Trophoblast cell (in vitro differentiated cells and primary cell): ENCODE results near the gene GRIPAP1.

Experiments used
- DNase-seq, 2 donors: peaks; one replicate each; pipeline ENCODE4 v3.0.0-alpha.2; 2016
- H2AFZ ChIP-seq: 2 replicates; pipeline ENCODE4 v1.6.1; 2013; ENCODE audit warnings: low read length, moderate library complexity, mild to moderate bottlenecking; ENCODE audit not compliant: insufficient read depth, poor library complexity
- H2AK5ac ChIP-seq: 2 replicates; pipeline ENCODE4 v1.6.1; 2013; ENCODE audit warnings: mild to moderate bottlenecking, low read length
- H2BK120ac ChIP-seq: 2 replicates; pipeline ENCODE4 v1.6.1; 2013; ENCODE audit warnings: low read length, mild to moderate bottlenecking, moderate library complexity; ENCODE audit not compliant: insufficient read depth, poor library complexity
- H2BK12ac ChIP-seq: 2 replicates; pipeline ENCODE4 v1.6.1; 2013; ENCODE audit warnings: mild to moderate bottlenecking, low read length, moderate library complexity
- H2BK5ac ChIP-seq: 2 replicates; pipeline ENCODE4 v1.6.1; 2013; ENCODE audit warnings: low read length, low read depth, moderate library complexity, mild to moderate bottlenecking; ENCODE audit not compliant: poor library complexity
- H3K14ac ChIP-seq: 2 replicates; pipeline ENCODE4 v1.6.1; 2013; ENCODE audit warnings: mild to moderate bottlenecking, low read length
- H3K18ac ChIP-seq: 2 replicates; pipeline ENCODE4 v1.6.1; 2013; ENCODE audit warnings: mild to moderate bottlenecking, low read length
- H3K23ac ChIP-seq: 2 replicates; pipeline ENCODE4 v1.6.1; 2013; ENCODE audit warnings: low read length
- H3K27ac ChIP-seq: 2 replicates; pipeline ENCODE4 v1.5.1; 2013; ENCODE audit warnings: low read depth, mild to moderate bottlenecking, inconsistent platforms, low read length, moderate library complexity
- H3K27me3 ChIP-seq: 2 replicates; pipeline ENCODE4 v1.6.1; 2013; ENCODE audit warnings: inconsistent platforms, mild to moderate bottlenecking, low read length, moderate library complexity; ENCODE audit not compliant: insufficient read depth
- H3K36me3 ChIP-seq, 2 experiments: 1 replicate in 1 of 2; 2 replicates in 1 of 2; pipeline ENCODE4 v1.6.1; 2013; ENCODE audit warnings: low read length in 2 of 2, mild to moderate bottlenecking in 2 of 2, moderate library complexity in 1 of 2; ENCODE audit not compliant: insufficient read depth in 2 of 2, control insufficient read depth in 1 of 2
- H3K4ac ChIP-seq: 2 replicates; pipeline ENCODE4 v1.6.1; 2013; ENCODE audit warnings: low read depth, mild to moderate bottlenecking, low read length, moderate library complexity
- H3K4me1 ChIP-seq, 2 experiments: 1 replicate in 1 of 2; 2 replicates in 1 of 2; pipeline ENCODE4 v1.6.1; 2013; ENCODE audit warnings: low read length in 2 of 2, mild to moderate bottlenecking in 2 of 2, moderate library complexity in 1 of 2; ENCODE audit not compliant: insufficient read depth in 2 of 2, control insufficient read depth in 1 of 2
- H3K4me2 ChIP-seq: 2 replicates; pipeline ENCODE4 v1.6.1; 2013; ENCODE audit warnings: inconsistent platforms, mild to moderate bottlenecking, low read length, moderate library complexity
- H3K4me3 ChIP-seq: 2 replicates; pipeline ENCODE4 v1.5.1; 2013; ENCODE audit warnings: mild to moderate bottlenecking, low read depth, low read length, inconsistent platforms
- H3K79me1 ChIP-seq: one replicate; pipeline ENCODE4 v1.6.1; 2013; ENCODE audit warnings: low read length
- H3K79me2 ChIP-seq: 2 replicates; pipeline ENCODE4 v1.6.1; 2013; ENCODE audit warnings: low read length, mild to moderate bottlenecking; ENCODE audit not compliant: control insufficient read depth, insufficient read depth, poor library complexity
- H3K9ac ChIP-seq: 2 replicates; pipeline ENCODE4 v1.6.1; 2013; ENCODE audit warnings: mild to moderate bottlenecking, low read length
- H3K9me3 ChIP-seq: 2 replicates; pipeline ENCODE4 v1.6.1; 2013; ENCODE audit warnings: low read depth, mild to moderate bottlenecking, control low read depth, inconsistent platforms, low read length; ENCODE audit not compliant: insufficient read depth
- H4K12ac ChIP-seq: 2 replicates; pipeline ENCODE4 v1.6.1; 2013; ENCODE audit warnings: low read depth, mild to moderate bottlenecking, low read length, moderate library complexity
- H4K8ac ChIP-seq: 2 replicates; pipeline ENCODE4 v1.6.1; 2013; ENCODE audit warnings: low read depth, mild to moderate bottlenecking, low read length, moderate library complexity
- H4K91ac ChIP-seq: one replicate; pipeline ENCODE4 v1.6.1; 2013; ENCODE audit warnings: low read depth, mild to moderate bottlenecking, low read length, moderate library complexity
- WGBS: extraction: QIAGEN DNeasy Blood & Tissue Kit; methylation state at CpG from one replicate; pipeline ENCODE4 v1.1.7; 2013; ENCODE audit warnings: missing lambda C conversion rate; ENCODE audit not compliant: insufficient read length, insufficient coverage; ENCODE audit errors: extremely low coverage; 5-methylcytosine and 5-hydroxymethylcytosine counted together

Gene GRIPAP1

GRCh38 chrX:48976086-48976485, 26.0 kb downstream of the GRIPAP1 start:
- Histone ChIP-seq H2AK5ac (no peak overlapping the region), H4K12ac (no peak overlapping the region), H3K9me3 (no peaks in the 10 kb centered on the region), H3K4ac (no peak overlapping the region), H4K91ac (no peak overlapping the region), H3K79me2 (no peaks in the 10 kb centered on the region), H4K8ac (no peak overlapping the region), H3K79me1 (no peaks in the 10 kb centered on the region), H3K27ac (no peak overlapping the region), H2BK12ac (no peak overlapping the region), H3K36me3 (peaks cover 23 to 34% of the 10 kb centered on the region in 2 experiments), H3K9ac (no peak overlapping the region), H3K14ac (no peak overlapping the region), H3K4me3 (no peak overlapping the region), H3K4me1 (peaks cover 4 to 11% of the 10 kb centered on the region in 2 experiments), H3K18ac (no peak overlapping the region), H3K27me3 (no peaks in the 10 kb centered on the region), H2BK120ac (no peak overlapping the region), H3K4me2 (no peak overlapping the region), H2AFZ (no peak overlapping the region), H3K23ac (no peak overlapping the region), H2BK5ac (no peak overlapping the region)
- WGBS = no CpG with 5 or more reads among the region's 6 CpGs
- DNase-seq = no peak

- peaks cover 21 to 31% of the 10 kb centered on the region in 2 experiments for H3K36me3 ChIP-seq
- H3K79me2 ChIP-seq = no peaks in the 10 kb centered on the region
- H4K12ac ChIP-seq = no peak overlapping the region
- no peak overlapping the region for H3K4me3 ChIP-seq
- no peaks in the 10 kb centered on the region for H3K79me1 ChIP-seq
- H3K27ac ChIP-seq = no peak overlapping the region
- H3K9me3 ChIP-seq = no peaks in the 10 kb centered on the region
- H3K4me1 ChIP-seq = peaks cover 4 to 11% of the 10 kb centered on the region in 2 experiments
- no peaks in the 10 kb centered on the region for H3K27me3 ChIP-seq
- no peak overlapping the region for H3K18ac ChIP-seq
- DNase-seq = no peak
- 100% methylated on average over 2 of the region's 5 CpGs for WGBS
- H2BK120ac ChIP-seq = no peak overlapping the region
- no peak overlapping the region for H3K4me2 ChIP-seq
- H3K9ac ChIP-seq = no peak overlapping the region
- H4K91ac ChIP-seq = no peak overlapping the region
- H3K23ac ChIP-seq = no peak overlapping the region
- no peak overlapping the region for H4K8ac ChIP-seq
- no peak overlapping the region for H2AK5ac ChIP-seq
- no peak overlapping the region for H2BK12ac ChIP-seq
- H3K4ac ChIP-seq = no peak overlapping the region
- no peak overlapping the region for H2AFZ ChIP-seq
- no peak overlapping the region for H3K14ac ChIP-seq
- H2BK5ac ChIP-seq = no peak overlapping the region
These were observed 26.5 kb downstream of the GRIPAP1 start for GRCh38 chrX:48975541-48975940.

- H2BK12ac ChIP-seq = no peak overlapping the region
These were observed 27.0 kb downstream of the GRIPAP1 start for GRCh38 chrX:48975041-48975440.

GRCh38 chrX:48974574-48974973, 27.5 kb downstream of the GRIPAP1 start:
- H3K27ac ChIP-seq = no peak overlapping the region
- H2AK5ac ChIP-seq = no peak overlapping the region
- H3K4me1 ChIP-seq = peaks cover 4 to 11% of the 10 kb centered on the region in 2 experiments
- H3K79me1 ChIP-seq = no peaks in the 10 kb centered on the region
- no peak overlapping the region for H2BK120ac ChIP-seq
- no peak overlapping the region for H2BK5ac ChIP-seq
- H3K27me3 ChIP-seq = no peaks in the 10 kb centered on the region
- H4K91ac ChIP-seq = no peak overlapping the region
- no peak overlapping the region for H4K12ac ChIP-seq
- no peak overlapping the region for H3K4me3 ChIP-seq
- no peak overlapping the region for H3K4me2 ChIP-seq
- WGBS = 100% methylated on average over 1 of the region's 2 CpGs
- no peak overlapping the region for H3K14ac ChIP-seq
- no peaks in the 10 kb centered on the region for H3K9me3 ChIP-seq
- no peaks in the 10 kb centered on the region for H3K79me2 ChIP-seq
- H3K4ac ChIP-seq = no peak overlapping the region
- no peak for DNase-seq
- H2BK12ac ChIP-seq = no peak overlapping the region
- peaks cover 19 to 29% of the 10 kb centered on the region in 2 experiments for H3K36me3 ChIP-seq
- no peak overlapping the region for H2AFZ ChIP-seq
- H4K8ac ChIP-seq = no peak overlapping the region
- H3K23ac ChIP-seq = no peak overlapping the region
- no peak overlapping the region for H3K18ac ChIP-seq
- no peak overlapping the region for H3K9ac ChIP-seq

More at GRCh38 chrX:48975041-48975440, 27.0 kb downstream of the GRIPAP1 start:
- Histone ChIP-seq H4K12ac (no peak overlapping the region), H3K36me3 (peaks cover 21 to 31% of the 10 kb centered on the region in 2 experiments), H3K9me3 (no peaks in the 10 kb centered on the region), H3K4me1 (peaks cover 4 to 11% of the 10 kb centered on the region in 2 experiments), H4K8ac (no peak overlapping the region), H3K4me2 (no peak overlapping the region), H3K23ac (no peak overlapping the region), H2BK5ac (no peak overlapping the region), H3K18ac (no peak overlapping the region), H3K4ac (no peak overlapping the region), H3K4me3 (no peak overlapping the region), H2BK120ac (no peak overlapping the region), H3K14ac (no peak overlapping the region), H3K79me2 (no peaks in the 10 kb centered on the region), H2AK5ac (no peak overlapping the region), H3K27ac (no peak overlapping the region), H2AFZ (no peak overlapping the region), H3K79me1 (no peaks in the 10 kb centered on the region), H4K91ac (no peak overlapping the region), H3K9ac (no peak overlapping the region), H3K27me3 (no peaks in the 10 kb centered on the region)
- WGBS = no CpG with 5 or more reads among the region's 7 CpGs
- DNase-seq = no peak
